ENCODE results near the gene PAX8.
"Not testable (repeated sequence)": the region's sequence is repeated elsewhere in the genome, so short reads cannot be mapped to it uniquely, and the experiment has no call there.

- TF ChIP-seq CTCF (conservative IDR thresholded peaks at IDR 0.05; ENCODE audit: low read length); EZH2phosphoT487 (IDR thresholded peaks at IDR 0.05; ENCODE audit: borderline replicate concordance, low read depth, low read length): not testable (repeated sequence)
These were observed 9.5 kb upstream of the PAX8 start for GRCh38 chr2:113288117-113288673.
